Measurements from ENCODE around the gene TBX4. TPM values are rescaled to one million over a fixed set of nuclear protein-coding genes. Genes with fewer than 3 reads are reported as not detected.
A peak's percentile ranks its signal among the peaks of the same experiment; 100 is the strongest.

Gene TBX4
- total RNA-seq, 1 donor from 2014 or later, result not detected

GRCh38 chr17:61488878-61489718 is 36.9 kb downstream of the TBX4 start:
- peaks cover 23% of the 10 kb centered on the region for H3K4me1 Mint-ChIP-seq (ENCODE audit: low read depth)
- H3K27me3 Mint-ChIP-seq (ENCODE audit: low read depth), result peaks cover 17% of the 10 kb centered on the region
- no peak overlapping the region for H3K4me3 Mint-ChIP-seq (ENCODE audit: unreplicated experiment)
- DNase-seq (ENCODE audit: low spot score), result no peak
- no peak overlapping the region for H3K27ac Mint-ChIP-seq (ENCODE audit: unreplicated experiment)
- no peaks in the 10 kb centered on the region for H3K9me3 Mint-ChIP-seq (ENCODE audit: low read depth)
- H3K36me3 Mint-ChIP-seq (ENCODE audit: low read depth), result no peaks in the 10 kb centered on the region
- no peak for TF ChIP-seq CTCF (IDR thresholded peaks at IDR 0.05)

GRCh38 chr17:61489719-61490490 is 37.7 kb downstream of the TBX4 start:
- Mint-ChIP-seq H3K27me3 (ENCODE audit: low read depth) (peaks cover 17% of the 10 kb centered on the region), H3K27ac (ENCODE audit: unreplicated experiment) (no peak overlapping the region), H3K4me1 (ENCODE audit: low read depth) (peaks cover 23% of the 10 kb centered on the region), H3K36me3 (ENCODE audit: low read depth) (no peaks in the 10 kb centered on the region), H3K9me3 (ENCODE audit: low read depth) (no peaks in the 10 kb centered on the region), H3K4me3 (ENCODE audit: unreplicated experiment) (no peak overlapping the region)
- TF ChIP-seq CTCF (IDR thresholded peaks at IDR 0.05), result no peak
- DNase-seq (ENCODE audit: low spot score), result no peak

- no peak for DNase-seq (ENCODE audit: low spot score)
- Mint-ChIP-seq H3K4me1 (ENCODE audit: low read depth) (peaks cover 25% of the 10 kb centered on the region), H3K27ac (ENCODE audit: unreplicated experiment) (peak overlapping the region; percentile 32), H3K27me3 (ENCODE audit: low read depth) (peaks cover 17% of the 10 kb centered on the region), H3K4me3 (ENCODE audit: unreplicated experiment) (no peak overlapping the region), H3K9me3 (ENCODE audit: low read depth) (no peaks in the 10 kb centered on the region), H3K36me3 (ENCODE audit: low read depth) (no peaks in the 10 kb centered on the region)
- no peak for TF ChIP-seq CTCF (IDR thresholded peaks at IDR 0.05)
Measured at GRCh38 chr17:61490540-61490975, 38.3 kb downstream of the TBX4 start.

GRCh38 chr17:61491981-61492380 is 39.8 kb downstream of the TBX4 start:
- no peaks in the 10 kb centered on the region for H3K36me3 Mint-ChIP-seq (ENCODE audit: low read depth)
- H3K4me3 Mint-ChIP-seq (ENCODE audit: unreplicated experiment), result no peak overlapping the region

More at GRCh38 chr17:61491981-61492380, 39.8 kb downstream of the TBX4 start:
- no peak for DNase-seq (ENCODE audit: low spot score)
- H3K27me3 Mint-ChIP-seq (ENCODE audit: low read depth), result peaks cover 15% of the 10 kb centered on the region
- no peaks in the 10 kb centered on the region for H3K9me3 Mint-ChIP-seq (ENCODE audit: low read depth)
- H3K27ac Mint-ChIP-seq (ENCODE audit: unreplicated experiment), result no peak overlapping the region
- no peak for TF ChIP-seq CTCF (IDR thresholded peaks at IDR 0.05)
- H3K4me1 Mint-ChIP-seq (ENCODE audit: low read depth), result peaks cover 30% of the 10 kb centered on the region

Data from chondrocyte (in vitro differentiated cells).